Kasumi-1 (cell line): ENCODE data around the gene ARL6IP6.
"Not testable (repeated sequence)": the region's sequence is repeated elsewhere in the genome, so short reads cannot be mapped to it uniquely, and the experiment has no call there.

Experiments
- DNase-seq, 2 experiments: peaks; one replicate each; lab custom pipeline; 2025; lab: John Stamatoyannopoulos, UW

The ARL6IP6 gene

DNA sequence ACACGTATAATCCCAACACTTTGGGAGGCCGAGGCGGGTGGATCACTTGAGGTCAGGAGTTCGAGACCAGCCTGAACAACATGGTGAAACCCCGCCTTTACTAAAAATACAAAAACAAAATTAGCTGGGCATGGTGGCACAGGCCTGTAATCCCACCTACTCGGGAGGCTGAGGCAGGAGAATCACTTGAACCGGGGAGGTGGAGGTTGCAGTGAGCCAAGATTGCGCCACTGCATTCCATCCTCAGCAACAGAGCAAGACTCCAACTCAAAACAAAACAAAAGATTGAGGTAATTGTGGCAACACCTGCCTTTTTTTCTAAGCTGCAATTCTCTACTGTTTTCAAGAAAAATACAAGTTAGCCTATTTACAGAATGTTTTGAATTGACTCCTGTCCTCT, 4.2 kb downstream of the ARL6IP6 start:
- DNase-seq = not testable (repeated sequence)

DNA sequence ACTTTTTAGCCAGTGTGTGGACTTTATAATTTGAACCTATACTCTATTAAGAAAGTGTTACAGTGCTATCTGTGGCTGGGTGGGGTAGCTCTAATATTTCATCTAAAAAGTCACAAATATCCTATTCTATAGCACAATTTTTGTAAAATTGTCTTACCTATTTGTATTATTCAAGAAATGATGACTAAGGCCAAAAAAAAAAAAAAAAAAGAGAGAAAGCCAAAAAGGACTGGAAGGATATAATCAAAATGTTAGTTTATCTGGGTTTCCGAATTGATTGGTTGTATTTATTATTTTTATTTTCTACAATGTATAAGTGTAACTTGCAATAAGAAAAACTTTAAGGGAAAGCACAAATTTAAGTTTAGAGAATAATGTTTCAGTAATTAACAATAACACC, 5.5 kb downstream of the ARL6IP6 start:
- DNase-seq = no peak

DNA sequence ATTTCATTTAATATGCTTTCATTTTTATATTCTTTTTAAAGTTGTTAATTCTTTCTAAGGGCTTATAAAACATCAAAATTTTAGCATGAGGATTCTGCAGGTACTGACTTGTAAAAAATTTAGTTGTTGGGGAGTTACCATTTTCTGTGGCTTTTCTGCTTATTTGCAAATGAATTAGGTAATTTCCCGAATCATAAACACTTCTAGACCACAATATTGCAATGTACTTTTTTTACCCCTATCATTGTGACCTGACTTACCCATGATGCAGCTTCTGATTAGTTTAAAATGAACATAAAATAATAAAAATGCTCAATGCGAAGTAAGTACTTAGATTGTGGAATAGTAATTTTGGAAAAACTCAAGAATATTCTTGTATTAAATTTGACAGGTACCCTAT, 11.4 kb downstream of the ARL6IP6 start:
- no peak for DNase-seq

DNA sequence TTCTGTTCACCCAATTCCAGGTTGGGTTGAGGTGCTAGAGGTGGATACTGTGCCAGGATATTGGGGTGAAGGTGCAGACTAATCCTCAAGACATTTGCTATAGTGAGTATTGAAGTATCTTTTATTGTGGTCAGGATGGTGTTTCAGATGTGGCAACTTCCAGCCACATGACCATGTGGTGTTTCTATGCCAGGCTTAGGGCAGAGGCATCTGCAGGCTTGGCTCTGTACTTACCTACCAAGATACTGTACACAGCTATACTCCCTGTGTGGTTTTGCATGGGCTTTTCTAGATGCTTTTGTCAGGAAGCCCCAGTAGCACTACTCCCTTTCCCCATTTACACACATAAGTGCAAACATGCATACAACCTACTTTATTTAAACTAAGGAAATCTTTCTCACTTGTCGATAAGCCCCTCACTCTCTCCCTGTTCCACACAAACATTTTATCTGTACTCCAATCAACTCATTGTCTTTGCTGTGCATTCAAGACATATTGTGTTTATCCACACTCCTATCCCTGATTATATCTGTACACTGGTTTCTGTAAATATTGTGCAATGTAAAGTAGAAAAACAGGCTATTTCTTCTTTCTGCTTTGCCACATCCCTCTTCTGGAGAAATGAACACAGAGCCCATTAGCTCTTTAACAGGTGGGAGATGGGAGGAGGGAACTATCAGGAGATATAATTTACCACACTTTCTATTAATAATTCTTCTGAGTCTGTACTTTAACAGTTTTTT, 12.3 kb downstream of the ARL6IP6 start:
- DNase-seq = peak; percentile 67 to 68

GRCh38 chr2:152737509-152737908, 19.1 kb downstream of the ARL6IP6 start:
- DNase-seq = not testable (repeated sequence)

DNA sequence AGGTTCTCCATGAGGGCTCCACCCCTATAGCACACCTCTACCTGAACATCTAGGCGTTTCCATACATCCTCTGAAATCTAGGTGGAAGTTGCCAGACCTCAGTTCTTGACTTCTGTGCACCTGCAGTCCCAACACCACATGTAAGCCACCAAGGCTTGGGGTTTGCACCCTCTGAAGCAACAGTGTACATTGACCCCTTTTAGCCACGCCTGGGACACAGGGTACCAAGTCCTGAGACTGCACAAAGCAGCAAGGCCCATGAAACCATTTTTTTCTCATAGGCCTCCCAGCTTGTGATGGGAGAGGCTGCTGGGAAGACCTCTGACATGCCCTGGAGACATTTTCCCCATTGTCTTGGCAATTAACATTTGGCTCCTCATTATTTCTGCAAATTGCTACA, 20.0 kb downstream of the ARL6IP6 start:
- DNase-seq = no peak

- not testable (repeated sequence) for DNase-seq
Measured at GRCh38 chr2:152739705-152740104, 21.3 kb downstream of the ARL6IP6 start.

DNA sequence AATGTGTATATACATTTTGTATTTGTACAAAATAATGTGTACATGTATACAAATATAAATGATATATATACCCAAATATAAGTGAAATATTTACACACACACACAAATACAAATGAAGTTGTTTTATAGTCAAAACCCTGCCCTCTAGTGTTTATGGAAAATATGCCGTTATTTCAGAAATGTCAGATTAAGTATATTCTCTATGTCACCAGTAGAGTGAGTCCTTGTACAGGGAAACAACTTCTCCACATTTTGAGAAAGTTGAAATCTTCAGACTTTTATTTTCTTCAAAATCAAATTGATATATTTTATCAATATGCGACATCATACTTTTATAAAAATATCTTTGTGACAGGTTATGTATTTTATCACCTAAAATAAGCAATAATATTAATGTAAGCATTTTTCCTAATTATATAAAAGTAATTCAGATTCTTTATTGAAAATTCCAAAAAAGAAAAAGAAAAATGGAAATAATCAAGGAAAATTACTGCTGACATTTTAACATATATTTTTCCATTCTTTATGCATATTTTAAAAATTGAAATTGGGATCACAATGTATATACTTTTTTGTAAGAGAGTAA, 22.4 kb downstream of the ARL6IP6 start:
- DNase-seq = peak; percentile 92 to 97

DNA sequence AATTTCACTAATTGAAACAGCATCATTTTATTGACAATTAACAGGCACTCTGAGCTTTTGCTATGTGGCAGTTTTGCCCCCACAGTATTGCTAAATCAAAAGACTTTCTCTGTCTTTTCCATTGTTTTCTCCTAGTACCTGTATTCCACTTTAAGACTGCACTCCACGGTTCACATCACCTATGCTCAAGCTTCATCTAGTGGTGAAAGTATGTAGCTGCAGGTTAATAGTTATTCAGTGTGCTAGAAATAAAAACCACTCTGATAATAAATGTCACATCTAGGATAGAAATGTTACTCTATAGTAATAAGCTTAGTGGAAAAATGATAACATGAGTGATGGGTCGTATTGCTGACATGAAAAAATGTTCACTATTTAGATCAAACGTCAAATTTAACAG, 24.6 kb downstream of the ARL6IP6 start:
- peak; percentile 66 to 78 for DNase-seq

DNA sequence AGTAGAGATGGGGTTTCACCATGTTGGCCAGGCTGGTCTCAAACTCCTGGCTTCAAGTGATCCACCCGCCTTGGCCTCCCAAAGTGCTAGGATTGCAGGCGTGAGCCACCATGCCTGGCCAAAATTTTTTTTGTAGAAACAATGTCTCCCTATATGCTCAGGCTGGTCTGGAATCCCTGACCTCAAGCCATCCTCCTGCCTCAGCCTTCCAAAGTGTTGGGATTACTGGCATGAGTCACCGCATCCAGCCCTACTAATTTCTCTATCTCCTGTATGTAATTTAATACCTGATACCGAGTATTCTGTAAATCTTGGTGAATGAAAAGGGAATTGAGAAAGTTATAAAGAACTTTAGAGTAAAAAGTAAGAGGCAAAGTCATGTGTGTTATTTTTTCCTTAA, 29.3 kb downstream of the ARL6IP6 start:
- not testable (repeated sequence) for DNase-seq

- no peak for DNase-seq
Measured at GRCh38 chr2:152755029-152755428, 36.6 kb downstream of the ARL6IP6 start.

- DNase-seq = no peak
Measured at GRCh38 chr2:152759290-152760072, 41.1 kb downstream of the ARL6IP6 start.

- no peak for DNase-seq
Measured at GRCh38 chr2:152761214-152761613, 42.8 kb downstream of the ARL6IP6 start.

- no peak for DNase-seq
Measured at GRCh38 chr2:152762202-152762601, 43.8 kb downstream of the ARL6IP6 start.

- DNase-seq = not testable (repeated sequence)
Measured at GRCh38 chr2:152763208-152763607, 44.8 kb downstream of the ARL6IP6 start.

DNA sequence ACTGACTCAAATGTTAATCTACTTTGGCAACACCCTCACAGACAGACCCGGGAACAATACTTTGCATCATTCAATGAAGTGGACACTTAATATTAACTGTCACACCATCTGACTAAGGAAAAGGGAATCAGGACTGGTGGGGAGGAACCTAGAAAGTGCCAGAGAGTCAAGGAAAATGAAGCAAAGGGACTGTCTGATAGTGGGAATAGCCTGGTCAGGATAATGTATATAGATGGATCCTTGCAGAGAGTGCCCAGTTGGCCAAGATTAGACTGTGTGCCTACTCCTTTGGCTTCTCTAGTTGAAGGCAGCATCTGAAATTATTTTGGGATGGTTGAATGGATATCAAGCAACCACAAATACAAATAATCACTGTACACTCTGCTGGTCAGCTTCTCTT, 45.2 kb downstream of the ARL6IP6 start:
- no peak for DNase-seq

GRCh38 chr2:152766928-152767327, 48.5 kb downstream of the ARL6IP6 start:
- DNase-seq = no peak

GRCh38 chr2:152781175-152781574, 62.8 kb downstream of the ARL6IP6 start:
- no peak for DNase-seq

GRCh38 chr2:152782171-152782570, 63.8 kb downstream of the ARL6IP6 start:
- DNase-seq = no peak

- DNase-seq = no peak
Measured at GRCh38 chr2:152790883-152791282, 72.5 kb downstream of the ARL6IP6 start.

- no peak for DNase-seq
Measured at GRCh38 chr2:152791979-152792378, 73.6 kb downstream of the ARL6IP6 start.

- DNase-seq = no peak
Measured at GRCh38 chr2:152792974-152793373, 74.6 kb downstream of the ARL6IP6 start.

- DNase-seq = no peak
Measured at GRCh38 chr2:152796941-152797340, 78.5 kb downstream of the ARL6IP6 start.
